Neuronal stem cell (in vitro differentiated cells): ENCODE measurements around the gene EIF2AK3.

Experiments
- DNase-seq: peaks from one replicate; pipeline ENCODE4 v3.0.0-alpha.2; 2013; ENCODE audit warnings: low spot score
- H2AFZ ChIP-seq: one replicate; pipeline ENCODE4 v1.6.1; 2013; ENCODE audit warnings: mild to moderate bottlenecking, low read length, inconsistent platforms
- H2AK5ac ChIP-seq: 2 replicates; pipeline ENCODE4 v1.6.1; 2013; ENCODE audit warnings: low read depth, mild to moderate bottlenecking, inconsistent platforms, low read length, moderate library complexity, mixed read lengths
- H2BK120ac ChIP-seq: 2 replicates; pipeline ENCODE4 v1.6.1; 2013; ENCODE audit warnings: low read depth, mild to moderate bottlenecking, inconsistent platforms, low read length, moderate library complexity, mixed read lengths
- H2BK12ac ChIP-seq: one replicate; pipeline ENCODE4 v1.6.1; 2013; ENCODE audit warnings: low read length, inconsistent platforms
- H2BK15ac ChIP-seq: 2 replicates; pipeline ENCODE4 v1.6.1; 2013; ENCODE audit warnings: mild to moderate bottlenecking, low read length, inconsistent platforms, mixed read lengths
- H2BK5ac ChIP-seq: one replicate; pipeline ENCODE4 v1.6.1; 2013; ENCODE audit warnings: inconsistent platforms, mild to moderate bottlenecking, low read length, moderate library complexity
- H3K14ac ChIP-seq: one replicate; pipeline ENCODE4 v1.6.1; 2013; ENCODE audit warnings: low read length, inconsistent platforms
- H3K18ac ChIP-seq: 2 replicates; pipeline ENCODE4 v1.6.1; 2013; ENCODE audit warnings: low read length, inconsistent platforms
- H3K23ac ChIP-seq: 2 replicates; pipeline ENCODE4 v1.6.1; 2013; ENCODE audit warnings: low read depth, mild to moderate bottlenecking, mixed read lengths, low read length, inconsistent platforms; ENCODE audit not compliant: poor library complexity
- H3K27ac ChIP-seq: replicated peaks from 3 replicates; pipeline ENCODE4 v1.5.1; 2013; ENCODE audit warnings: low read length, inconsistent platforms
- H3K27me3 ChIP-seq, 3 experiments: 2 replicates each; pipeline ENCODE4 v1.6.1; 2013; ENCODE audit warnings: low read length in 3 of 3, mild to moderate bottlenecking in 2 of 3, inconsistent platforms in 1 of 3, low read depth in 1 of 3, mixed read lengths in 1 of 3, moderate library complexity in 1 of 3; ENCODE audit not compliant: control insufficient read depth in 3 of 3, insufficient read depth in 3 of 3
- H3K36me3 ChIP-seq, 2 donors: replicated peaks in 1 of 2; 2 replicates each; pipeline ENCODE4 v1.6.1; 2013; ENCODE audit warnings: low read length in 2 of 2; ENCODE audit not compliant: control insufficient read depth in 2 of 2, insufficient read depth in 2 of 2
- H3K4ac ChIP-seq: 2 replicates; pipeline ENCODE4 v1.6.1; 2013; ENCODE audit warnings: inconsistent platforms, mild to moderate bottlenecking, low read length, moderate library complexity
- H3K4me1 ChIP-seq, 2 donors: 1 replicate in 1 of 2; 2 replicates in 1 of 2; pipeline ENCODE4 v1.6.1; 2013; ENCODE audit warnings: low read length in 2 of 2, low read depth in 1 of 2; ENCODE audit not compliant: control insufficient read depth in 2 of 2, insufficient read depth in 1 of 2
- H3K4me2 ChIP-seq: one replicate; pipeline ENCODE4 v1.6.1; 2013; ENCODE audit warnings: mild to moderate bottlenecking, low read length, inconsistent platforms; ENCODE audit not compliant: insufficient read depth, poor library complexity, severe bottlenecking
- H3K4me3 ChIP-seq, 2 donors: 2 replicates each; pipeline ENCODE4 v1.5.1; 2013; ENCODE audit warnings: low read length in 2 of 2, mild to moderate bottlenecking in 2 of 2, inconsistent platforms in 1 of 2, moderate library complexity in 1 of 2
- H3K79me1 ChIP-seq: one replicate; pipeline ENCODE4 v1.6.1; 2013; ENCODE audit warnings: low read depth, mild to moderate bottlenecking, inconsistent platforms, low read length, moderate library complexity
- H3K9ac ChIP-seq: one replicate; pipeline ENCODE4 v1.6.1; 2013; ENCODE audit warnings: mild to moderate bottlenecking, low read depth, low read length, inconsistent platforms; ENCODE audit not compliant: poor library complexity
- H3K9me3 ChIP-seq, 2 donors: replicated peaks in 1 of 2; 2 replicates each; pipeline versions ENCODE3 to v1.6.1; 2013; ENCODE audit warnings: low read length in 2 of 2, mild to moderate bottlenecking in 2 of 2, inconsistent platforms in 1 of 2, low read depth in 1 of 2, mixed read lengths in 1 of 2, moderate library complexity in 1 of 2; ENCODE audit not compliant: control insufficient read depth in 2 of 2, insufficient read depth in 1 of 2
- H4K8ac ChIP-seq: one replicate; pipeline ENCODE4 v1.6.1; 2013; ENCODE audit warnings: low read depth, mild to moderate bottlenecking, inconsistent platforms, low read length, moderate library complexity
- H4K91ac ChIP-seq: one replicate; pipeline ENCODE4 v1.6.1; 2013; ENCODE audit warnings: low read length, low read depth, mild to moderate bottlenecking, inconsistent platforms; ENCODE audit not compliant: poor library complexity
- WGBS, 2 donors: extraction: QIAGEN DNeasy Blood & Tissue Kit; methylation state at CpG; one replicate each; pipeline ENCODE4 v1.1.7; 2013; ENCODE audit warnings: missing lambda C conversion rate in 2 of 2, mixed read lengths in 1 of 2; ENCODE audit not compliant: insufficient read length in 2 of 2, insufficient replicate concordance in 1 of 2; ENCODE audit errors: extremely low coverage in 2 of 2; 5-methylcytosine and 5-hydroxymethylcytosine counted together

The EIF2AK3 gene

GRCh38 chr2:88632569-88632968 lies 5.3 kb upstream of the EIF2AK3 start:
- Histone ChIP-seq H3K4ac (no peak overlapping the region), H2BK5ac (no peak overlapping the region), H3K27ac (no peak overlapping the region), H3K4me3 (no peak overlapping the region), H2BK120ac (no peak overlapping the region), H3K36me3 (no peaks in the 10 kb centered on the region), H2BK15ac (no peak overlapping the region), H3K4me2 (no peak overlapping the region), H2AFZ (no peak overlapping the region), H3K9me3 (no peaks in the 10 kb centered on the region), H4K8ac (no peak overlapping the region), H3K4me1 (no peaks in the 10 kb centered on the region), H3K14ac (no peak overlapping the region), H2AK5ac (no peak overlapping the region), H3K9ac (no peak overlapping the region), H2BK12ac (no peak overlapping the region), H3K79me1 (no peaks in the 10 kb centered on the region), H3K18ac (no peak overlapping the region), H3K27me3 (no peaks in the 10 kb centered on the region), H4K91ac (no peak overlapping the region), H3K23ac (no peak overlapping the region)
- WGBS, 2 donors = no CpG with 5 or more reads among the region's 3 CpGs
- no peak for DNase-seq

- H3K9ac ChIP-seq = no peak overlapping the region
- no peak overlapping the region for H3K14ac ChIP-seq
- H2AK5ac ChIP-seq = no peak overlapping the region
- H3K4ac ChIP-seq = no peak overlapping the region
- no peak overlapping the region for H2BK5ac ChIP-seq
- H4K8ac ChIP-seq = no peak overlapping the region
- peak overlapping the region in 1 of 2 donors; percentile 61 for H3K4me3 ChIP-seq
- no peak overlapping the region for H2BK15ac ChIP-seq
- H3K79me1 ChIP-seq = peaks cover 5% of the 10 kb centered on the region
- peak overlapping the region; percentile 15 for H3K4me2 ChIP-seq
- H2BK120ac ChIP-seq = no peak overlapping the region
- H3K27me3 ChIP-seq = no peaks in the 10 kb centered on the region
- no peak overlapping the region for H3K18ac ChIP-seq
- WGBS, 2 donors = no CpG with 5 or more reads among the region's 8 CpGs
- H3K9me3 ChIP-seq = no peaks in the 10 kb centered on the region
- H4K91ac ChIP-seq = no peak overlapping the region
- H3K36me3 ChIP-seq = no peaks in the 10 kb centered on the region
- H3K4me1 ChIP-seq = peaks cover 2 to 7% of the 10 kb centered on the region in 2 donors
- no peak overlapping the region for H2BK12ac ChIP-seq
- no peak overlapping the region for H3K23ac ChIP-seq
- H3K27ac ChIP-seq = no peak overlapping the region
- H2AFZ ChIP-seq = peak overlapping the region; percentile 90
- no peak for DNase-seq
Measured at GRCh38 chr2:88628571-88628939, 1.3 kb upstream of the EIF2AK3 start.

- H3K9me3 ChIP-seq = no peaks in the 10 kb centered on the region
- no peak overlapping the region for H2BK120ac ChIP-seq
- no peak overlapping the region for H2AK5ac ChIP-seq
- H3K9ac ChIP-seq = peak overlapping the region; percentile 93
- H3K23ac ChIP-seq = peak overlapping the region; percentile 83
- peaks cover 5% of the 10 kb centered on the region for H3K79me1 ChIP-seq
- H4K91ac ChIP-seq = peak overlapping the region; percentile 89
- no peak overlapping the region for H4K8ac ChIP-seq
- DNase-seq = no peak
- no CpG with 5 or more reads among the region's 21 CpGs for WGBS, 2 donors
- no peak overlapping the region for H3K14ac ChIP-seq
- H3K4ac ChIP-seq = no peak overlapping the region
- H3K4me3 ChIP-seq = peak overlapping the region; percentile 61 to 81
- H2BK5ac ChIP-seq = peak overlapping the region; percentile 19
- peak overlapping the region; percentile 78 for H3K4me2 ChIP-seq
- H3K18ac ChIP-seq = peak overlapping the region; percentile 95
- peak overlapping the region; percentile 98 for H3K27ac ChIP-seq
- H3K36me3 ChIP-seq = no peaks in the 10 kb centered on the region
- peak overlapping the region; percentile 90 for H2AFZ ChIP-seq
- H2BK12ac ChIP-seq = no peak overlapping the region
- H3K27me3 ChIP-seq = no peaks in the 10 kb centered on the region
- H2BK15ac ChIP-seq = no peak overlapping the region
- H3K4me1 ChIP-seq = peaks cover 2 to 7% of the 10 kb centered on the region in 2 donors
Measured at GRCh38 chr2:88627856-88628570, 749 bp upstream of the EIF2AK3 start.

GRCh38 chr2:88626171-88627054 lies 851 bp downstream of the EIF2AK3 start:
- Histone ChIP-seq H3K27me3 (no peaks in the 10 kb centered on the region), H3K9ac (peak overlapping the region; percentile 94), H4K91ac (no peak overlapping the region), H3K36me3 (no peaks in the 10 kb centered on the region), H3K23ac (peak overlapping the region; percentile 90), H3K79me1 (peaks cover 5% of the 10 kb centered on the region), H4K8ac (no peak overlapping the region), H2BK120ac (peak overlapping the region; percentile 85), H2BK12ac (no peak overlapping the region), H2AK5ac (no peak overlapping the region), H3K4me1 (peaks cover 2 to 7% of the 10 kb centered on the region in 2 donors), H2BK5ac (peak overlapping the region; percentile 60), H3K4ac (no peak overlapping the region), H3K27ac (peak overlapping the region; percentile 81), H2BK15ac (no peak overlapping the region), H2AFZ (peak overlapping the region; percentile 94), H3K4me3 (peak overlapping the region; percentile 75 to 98), H3K14ac (peak overlapping the region; percentile 82), H3K9me3 (no peaks in the 10 kb centered on the region), H3K4me2 (peak overlapping the region; percentile 91), H3K18ac (peak overlapping the region; percentile 90)
- WGBS, 2 donors = no CpG with 5 or more reads among the region's 54 CpGs
- peak; percentile 29 for DNase-seq
